ENCODE measurements around the gene BCAS1.

The BCAS1 gene

DNA sequence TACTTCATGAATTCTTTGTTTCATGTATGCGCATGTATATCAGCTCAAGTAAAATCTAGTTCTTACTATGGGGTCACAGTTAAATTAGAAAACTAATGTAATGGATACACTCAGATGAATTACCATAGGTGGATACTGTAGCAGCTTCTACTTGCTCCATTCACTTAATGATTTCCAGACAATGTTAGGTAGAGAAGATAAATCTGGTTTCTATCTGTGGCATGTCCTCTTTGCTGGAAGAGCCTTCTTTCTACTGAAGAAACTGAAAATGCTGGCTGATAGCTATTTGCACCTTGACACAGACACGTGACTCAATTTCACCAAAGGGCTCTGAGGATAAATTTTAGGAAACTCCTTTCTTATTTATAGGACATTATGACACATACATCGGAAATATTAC, 49.5 kb downstream of the BCAS1 start:
- no peak overlapping the region for H3K27ac ChIP-seq
- H3K4me2 ChIP-seq (ENCODE audit: low read length): no peak overlapping the region
- TF ChIP-seq, protein P1, sequence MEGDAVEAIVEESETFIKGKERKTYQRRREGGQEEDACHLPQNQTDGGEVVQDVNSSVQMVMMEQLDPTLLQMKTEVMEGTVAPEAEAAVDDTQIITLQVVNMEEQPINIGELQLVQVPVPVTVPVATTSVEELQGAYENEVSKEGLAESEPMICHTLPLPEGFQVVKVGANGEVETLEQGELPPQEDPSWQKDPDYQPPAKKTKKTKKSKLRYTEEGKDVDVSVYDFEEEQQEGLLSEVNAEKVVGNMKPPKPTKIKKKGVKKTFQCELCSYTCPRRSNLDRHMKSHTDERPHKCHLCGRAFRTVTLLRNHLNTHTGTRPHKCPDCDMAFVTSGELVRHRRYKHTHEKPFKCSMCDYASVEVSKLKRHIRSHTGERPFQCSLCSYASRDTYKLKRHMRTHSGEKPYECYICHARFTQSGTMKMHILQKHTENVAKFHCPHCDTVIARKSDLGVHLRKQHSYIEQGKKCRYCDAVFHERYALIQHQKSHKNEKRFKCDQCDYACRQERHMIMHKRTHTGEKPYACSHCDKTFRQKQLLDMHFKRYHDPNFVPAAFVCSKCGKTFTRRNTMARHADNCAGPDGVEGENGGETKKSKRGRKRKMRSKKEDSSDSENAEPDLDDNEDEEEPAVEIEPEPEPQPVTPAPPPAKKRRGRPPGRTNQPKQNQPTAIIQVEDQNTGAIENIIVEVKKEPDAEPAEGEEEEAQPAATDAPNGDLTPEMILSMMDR (IDR thresholded peaks at IDR 0.05): no peak
- no peak overlapping the region for H2AFZ ChIP-seq
- no peak overlapping the region for H3K9ac ChIP-seq
- no peaks in the 10 kb centered on the region for H3K36me3 ChIP-seq (ENCODE audit: control insufficient read depth, insufficient read depth, low read length)
- no peaks in the 10 kb centered on the region for H3K27me3 ChIP-seq (ENCODE audit: control insufficient read depth, insufficient read depth, low read length)
- H3K9me3 ChIP-seq (ENCODE audit: control insufficient read depth, low read length): no peaks in the 10 kb centered on the region
- no peaks in the 10 kb centered on the region for H3K79me2 ChIP-seq
- H3K4me1 ChIP-seq: no peaks in the 10 kb centered on the region
- H3K4me3 ChIP-seq (ENCODE audit: low read depth, low read length): no peak overlapping the region

DNA sequence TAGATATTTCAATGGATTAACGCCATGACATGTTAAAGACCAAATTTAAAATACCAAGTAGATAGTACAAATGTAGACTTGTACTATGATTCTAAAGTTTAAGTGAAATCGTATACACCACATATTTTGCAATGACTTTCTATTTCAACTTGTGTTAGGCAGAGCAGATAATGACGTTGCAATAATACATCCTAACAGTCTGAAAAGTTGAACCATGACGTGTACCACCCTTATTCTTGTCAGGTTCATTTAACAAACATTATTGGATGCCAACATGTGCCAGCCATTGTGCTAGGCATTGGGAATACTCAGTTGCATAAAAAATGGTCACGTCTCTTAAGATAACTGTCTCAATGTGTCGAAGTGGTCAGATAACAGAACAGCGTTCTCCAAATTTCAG, 50.0 kb downstream of the BCAS1 start:
- H2AFZ ChIP-seq: no peak overlapping the region
- TF ChIP-seq, protein P1 (IDR thresholded peaks at IDR 0.05): no peak
- H3K4me2 ChIP-seq (ENCODE audit: low read length): no peak overlapping the region
- H3K36me3 ChIP-seq (ENCODE audit: control insufficient read depth, insufficient read depth, low read length): no peaks in the 10 kb centered on the region
- H3K9ac ChIP-seq: no peak overlapping the region
- no peaks in the 10 kb centered on the region for H3K4me1 ChIP-seq
- no peaks in the 10 kb centered on the region for H3K27me3 ChIP-seq (ENCODE audit: control insufficient read depth, insufficient read depth, low read length)
- no peaks in the 10 kb centered on the region for H3K79me2 ChIP-seq
- H3K27ac ChIP-seq: no peak overlapping the region
- no peak overlapping the region for H3K4me3 ChIP-seq (ENCODE audit: low read depth, low read length)
- no peaks in the 10 kb centered on the region for H3K9me3 ChIP-seq (ENCODE audit: control insufficient read depth, low read length)

DNA sequence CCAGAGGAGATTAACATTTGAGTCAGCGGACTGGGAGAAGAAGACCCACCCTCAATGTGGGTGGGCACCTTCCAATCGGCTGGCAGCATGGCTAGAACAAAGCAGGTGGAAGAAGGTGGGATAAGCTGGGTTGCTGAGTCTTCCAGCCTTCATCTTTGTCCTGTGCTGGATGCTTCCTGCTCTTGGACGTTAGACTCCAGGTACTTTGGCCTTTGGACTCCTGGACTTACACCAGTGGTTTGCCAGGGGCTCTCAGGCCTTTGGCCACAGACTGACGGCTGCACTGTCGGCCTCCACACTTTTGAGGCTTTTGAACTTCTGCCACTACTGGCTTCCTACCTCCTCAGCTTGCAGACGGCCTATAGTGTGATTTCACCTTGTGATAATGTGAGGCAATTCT, 50.8 kb downstream of the BCAS1 start:
- TF ChIP-seq, protein P1 (IDR thresholded peaks at IDR 0.05): no peak

DNA sequence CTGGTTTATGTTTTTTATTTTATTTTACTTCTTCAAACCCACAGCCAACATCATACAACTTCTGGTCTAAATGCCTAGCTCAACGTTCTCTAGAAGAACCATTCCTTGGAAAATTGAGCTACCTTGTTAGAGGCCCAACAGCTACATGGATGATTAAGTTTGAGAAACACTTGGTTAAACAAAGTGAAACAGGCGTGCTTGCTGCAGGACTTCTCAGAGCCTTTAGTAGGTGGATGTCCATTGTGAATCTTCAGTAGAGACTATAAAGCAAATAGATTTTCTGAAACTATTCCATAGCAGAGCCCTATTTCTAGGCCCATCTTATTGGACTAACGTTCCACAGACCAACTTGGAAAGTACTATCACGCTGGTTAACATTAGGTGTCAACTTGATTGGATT, 51.3 kb downstream of the BCAS1 start:
- H3K9me3 ChIP-seq (ENCODE audit: control insufficient read depth, low read length): no peaks in the 10 kb centered on the region
- no peaks in the 10 kb centered on the region for H3K79me2 ChIP-seq
- TF ChIP-seq, protein P1 (IDR thresholded peaks at IDR 0.05): no peak

More for the DNA sequence above, 50.8 kb downstream of the BCAS1 start:
- no peak overlapping the region for H3K4me3 ChIP-seq (ENCODE audit: low read depth, low read length)
- no peaks in the 10 kb centered on the region for H3K27me3 ChIP-seq (ENCODE audit: control insufficient read depth, insufficient read depth, low read length)
- H3K27ac ChIP-seq: no peak overlapping the region
- H2AFZ ChIP-seq: no peak overlapping the region
- no peak overlapping the region for H3K4me2 ChIP-seq (ENCODE audit: low read length)
- H3K4me1 ChIP-seq: no peaks in the 10 kb centered on the region
- H3K79me2 ChIP-seq: no peaks in the 10 kb centered on the region
- no peaks in the 10 kb centered on the region for H3K36me3 ChIP-seq (ENCODE audit: control insufficient read depth, insufficient read depth, low read length)
- no peaks in the 10 kb centered on the region for H3K9me3 ChIP-seq (ENCODE audit: control insufficient read depth, low read length)
- no peak overlapping the region for H3K9ac ChIP-seq

DNA sequence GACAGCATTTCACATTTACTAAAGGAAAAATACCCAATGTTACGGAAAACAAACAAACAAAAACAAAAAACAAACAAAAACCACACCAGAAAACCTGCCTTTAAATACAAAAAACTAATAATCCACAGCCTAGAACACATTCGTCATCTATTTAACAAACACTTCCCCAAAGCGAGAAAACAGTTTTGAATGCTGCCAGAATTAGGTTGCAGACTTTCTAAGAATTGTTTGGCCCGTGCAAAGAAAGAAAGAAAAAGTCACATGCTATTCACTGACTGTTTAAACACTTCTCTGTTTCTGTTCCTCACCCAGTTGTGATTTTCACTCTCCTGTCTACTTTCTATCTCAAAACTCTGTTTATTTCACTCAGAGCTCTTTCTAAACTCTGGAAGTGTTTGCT, 52.5 kb downstream of the BCAS1 start:
- H3K9ac ChIP-seq: no peak overlapping the region
- no peak overlapping the region for H2AFZ ChIP-seq
- H3K27ac ChIP-seq: no peak overlapping the region
- no peaks in the 10 kb centered on the region for H3K27me3 ChIP-seq (ENCODE audit: control insufficient read depth, insufficient read depth, low read length)
- H3K4me2 ChIP-seq (ENCODE audit: low read length): no peak overlapping the region
- H3K4me3 ChIP-seq (ENCODE audit: low read depth, low read length): no peak overlapping the region
- no peaks in the 10 kb centered on the region for H3K9me3 ChIP-seq (ENCODE audit: control insufficient read depth, low read length)
- TF ChIP-seq, protein P1 (IDR thresholded peaks at IDR 0.05): no peak
- no peaks in the 10 kb centered on the region for H3K36me3 ChIP-seq (ENCODE audit: control insufficient read depth, insufficient read depth, low read length)
- H3K79me2 ChIP-seq: no peaks in the 10 kb centered on the region
- no peaks in the 10 kb centered on the region for H3K4me1 ChIP-seq

More for the DNA sequence above, 51.3 kb downstream of the BCAS1 start:
- no peak overlapping the region for H3K27ac ChIP-seq
- no peak overlapping the region for H3K9ac ChIP-seq
- H3K4me2 ChIP-seq (ENCODE audit: low read length): no peak overlapping the region
- H3K4me1 ChIP-seq: no peaks in the 10 kb centered on the region
- H3K4me3 ChIP-seq (ENCODE audit: low read depth, low read length): no peak overlapping the region
- no peaks in the 10 kb centered on the region for H3K27me3 ChIP-seq (ENCODE audit: control insufficient read depth, insufficient read depth, low read length)
- no peak overlapping the region for H2AFZ ChIP-seq
- no peaks in the 10 kb centered on the region for H3K36me3 ChIP-seq (ENCODE audit: control insufficient read depth, insufficient read depth, low read length)

Data from parathyroid adenoma (tissue), 2 donors.